GM12878 (cell line): ENCODE results near the gene NUDT9. TPM values are rescaled to one million over a fixed set of nuclear protein-coding genes. Genes with fewer than 3 reads are reported as not detected.

Experiments
- ATAC-seq: fragments of 200-7000 bp; cut with Tn5 transposase; 3 replicates; pipeline ENCODE4 v1.9.1; 2020; ENCODE audit warnings: mild to moderate bottlenecking, moderate library complexity
- BruUV-seq: library from RNA; stranded (reverse); fragments of 400-500 nt; replicated peaks from 2 replicates; lab custom pipeline; 2021; lab: Mats Ljungman, UMichigan
- CTCF ChIA-PET: fragments of 300-600 bp; sonication (Branson Sonifier 250); formaldehyde crosslinking; extraction: SDS; loops from one replicate; lab custom pipeline; 2021; ENCODE audit warnings: inconsistent platforms; lab: Yijun Ruan, JAX
- POLR2A ChIA-PET: fragments of 350-600 bp; formaldehyde crosslinking; extraction: SDS; loops from one replicate; lab custom pipeline; 2021; ENCODE audit warnings: inconsistent platforms; lab: Charles Lee
- RAD21 ChIA-PET: fragments of 300-600 bp; sonication (Branson Sonifier 250); formaldehyde crosslinking; loops from one replicate; lab custom pipeline; 2023; ENCODE audit warnings: antibody characterized with exemption; ENCODE audit not compliant: unreplicated experiment; lab: Charles Lee
- SMC1A ChIA-PET: fragments of 300-600 bp; sonication (Branson Sonifier 250); formaldehyde crosslinking; loops from one replicate; lab custom pipeline; 2023; ENCODE audit not compliant: unreplicated experiment, uncharacterized antibody; lab: Charles Lee
- DNase-seq: peaks from one replicate; pipeline ENCODE4 v3.0.0-alpha.2; 2011; ENCODE audit warnings: low read depth, low spot score
- FAIRE-seq: peaks from 3 replicates; lab custom pipeline; 2011; peaks lifted over from hg19 to GRCh38; lab: Jason Lieb, UNC
- H2AFZ ChIP-seq: 2 replicates; pipeline ENCODE4 v1.6.0; 2011; ENCODE audit warnings: low read depth, low read length, control low read depth; ENCODE audit not compliant: control insufficient read depth
- H3K27ac ChIP-seq: 2 replicates; pipeline ENCODE4 v1.5.1; 2011; ENCODE audit warnings: control low read depth; ENCODE audit not compliant: control insufficient read depth, insufficient read depth
- H3K27me3 ChIP-seq, 2 experiments: replicated peaks in 1 of 2; 2 replicates each; pipeline versions ENCODE4 v1.6.0 to v1.6.1; 2011; ENCODE audit warnings: low read length in 1 of 2; ENCODE audit not compliant: control insufficient read depth in 2 of 2, insufficient read depth in 2 of 2
- H3K36me3 ChIP-seq, 2 experiments: 2 replicates each; pipeline ENCODE4 v1.5.1; 2011; ENCODE audit warnings: low read length in 1 of 2; ENCODE audit not compliant: control insufficient read depth in 2 of 2, insufficient read depth in 2 of 2
- H3K4me1 ChIP-seq: 2 replicates; pipeline ENCODE4 v1.6.1; 2011; ENCODE audit warnings: mild to moderate bottlenecking, low read length, moderate library complexity, mixed read lengths; ENCODE audit not compliant: control insufficient read depth, insufficient read depth
- H3K4me2 ChIP-seq: 2 replicates; pipeline ENCODE4 v1.6.0; 2011; ENCODE audit warnings: control low read depth; ENCODE audit not compliant: control insufficient read depth, insufficient read depth
- H3K4me3 ChIP-seq: fragments of 200-600 bp; sonication (generic); 2 replicates; pipeline ENCODE4 v1.5.1; 2016
- H3K79me2 ChIP-seq: 2 replicates; pipeline ENCODE4 v1.6.0; 2011; ENCODE audit warnings: low read length; ENCODE audit not compliant: control insufficient read depth, insufficient read depth
- H3K9ac ChIP-seq: 2 replicates; pipeline ENCODE4 v1.8.0; 2011; ENCODE audit warnings: low read length, control low read depth, mixed read lengths; ENCODE audit not compliant: control insufficient read depth, insufficient read depth
- H3K9me3 ChIP-seq: replicated peaks from 3 replicates; pipeline ENCODE4 v1.5.1; 2011; ENCODE audit warnings: mild to moderate bottlenecking, low read length; ENCODE audit not compliant: control insufficient read depth, insufficient read depth
- H4K20me1 ChIP-seq: 2 replicates; pipeline ENCODE4 v1.6.0; 2011; ENCODE audit not compliant: control insufficient read depth, insufficient read depth
- EED ChIP-seq: sonication (generic); IDR thresholded peaks from 2 replicates; pipeline ENCODE4 v1.6.1; 2016; ENCODE audit warnings: antibody characterized with exemption, low read depth
- HDAC6 ChIP-seq: fragments of 200-600 bp; sonication (generic); IDR thresholded peaks from one replicate; pipeline ENCODE4 v1.8.0; 2017; ENCODE audit warnings: antibody characterized with exemption; ENCODE audit not compliant: unreplicated experiment
- LARP7 ChIP-seq: fragments of 450-650 bp; IDR thresholded peaks from 2 replicates; pipeline ENCODE4 v1.6.1; 2017; ENCODE audit warnings: mild to moderate bottlenecking
- NR2C1 ChIP-seq: fragments of 450-650 bp; IDR thresholded peaks from 2 replicates; pipeline ENCODE4 v1.6.1; 2017; ENCODE audit warnings: antibody characterized with exemption, mild to moderate bottlenecking, moderate library complexity
- PRDM15 ChIP-seq: fragments of 450-650 bp; formaldehyde crosslinking; IDR thresholded peaks from 2 replicates; pipeline ENCODE4 v1.4.0; 2020; ENCODE audit warnings: mild to moderate bottlenecking, moderate library complexity
- RAD21 ChIP-seq: IDR thresholded peaks from 2 replicates; pipeline ENCODE4 v1.6.1; 2011; ENCODE audit warnings: mild to moderate bottlenecking, low read depth, low read length, moderate library complexity; ENCODE audit not compliant: insufficient read depth
- SMC3 ChIP-seq: IDR thresholded peaks from 2 replicates; pipeline ENCODE4 v1.6.1; 2011; ENCODE audit warnings: low read length, improper control_type of control experiment, borderline replicate concordance
- YY1 ChIP-seq: IDR thresholded peaks from 2 replicates; pipeline ENCODE4 v1.6.1; 2011; ENCODE audit warnings: low read depth, mild to moderate bottlenecking, low read length
- ZNF24 ChIP-seq: fragments of 450-650 bp; IDR thresholded peaks from 2 replicates; pipeline ENCODE4 v1.6.1; 2017; ENCODE audit warnings: antibody characterized with exemption, mild to moderate bottlenecking
- WGBS: methylation state at CpG from one replicate; pipeline ENCODE4 v1.1.6; 2016; ENCODE audit warnings: low lambda C conversion rate; ENCODE audit not compliant: insufficient replicate concordance, insufficient coverage; ENCODE audit errors: missing lambda C conversion rate; 5-methylcytosine and 5-hydroxymethylcytosine counted together
- in situ Hi-C: fragments of 300-500 bp; cut with MboI; formaldehyde crosslinking; loops from 9 replicates; pipeline ENCODE4 v1.14.3; 2018; ENCODE audit warnings: mixed read lengths
- intact Hi-C: fragments of 100-400 bp; cut with micrococcal nuclease; formaldehyde crosslinking; loops from one replicate; pipeline ENCODE4 v1.14.2; 2022; ENCODE audit not compliant: unreplicated experiment
- polyA plus RNA-seq, 11 experiments: library from polyadenylated mRNA; depleted of rRNA in 4 of 11; unstranded in 6 of 11; stranded (reverse) in 5 of 11; fragments of >200 nt; fragmentation: Nextera tagmentation in 4 of 11; fragmentation: Illumina TruSeq in 1 of 11; extraction: Ambion mirVana in 4 of 11; extraction: Trizol in 1 of 11; gene quantifications; 1 replicate in 1 of 11; 2 replicates in 10 of 11; pipeline versions ENCODE4 v1.2.1 to v1.2.3, GENCODE V29; 2011 to 2016; ENCODE audit warnings: inconsistent platforms in 2 of 11, missing spikeins in 2 of 11, low read depth in 1 of 11
- total RNA-seq, 4 experiments: library from RNA; depleted of rRNA in 3 of 4; stranded (reverse); fragments of >200 nt in 3 of 4; fragmentation: Illumina TruSeq in 1 of 4; extraction: Trizol in 1 of 4; gene quantifications; 2 replicates each; pipeline versions ENCODE4 v1.2.1 to v1.2.3, GENCODE V29; 2013 to 2021
- TF ChIP-seq, protein P1 (sequence below): IDR thresholded peaks from 2 replicates; pipeline ENCODE4 v1.6.1; 2012; ENCODE audit warnings: low read length, inconsistent platforms
- TF ChIP-seq, protein P2 (sequence below), 3 experiments: IDR thresholded peaks in 2 of 3; conservative IDR thresholded peaks in 1 of 3; 2 replicates each; pipeline ENCODE4 v1.5.1; 2011; ENCODE audit warnings: low read depth in 3 of 3, low read length in 3 of 3, mild to moderate bottlenecking in 3 of 3, control low read depth in 2 of 3, moderate library complexity in 2 of 3, inconsistent platforms in 1 of 3, mixed read lengths in 1 of 3; ENCODE audit not compliant: control insufficient read depth in 2 of 3, insufficient read depth in 1 of 3; ENCODE audit errors: extremely low read depth in 1 of 3

The NUDT9 gene
- total and polyA plus RNA-seq, 10 of the 15 experiments (the other 5 are each of a cell fraction or from before 2014, with no cell fraction given) = 8.4 to 28.3 (median 14.6) TPM

- TF ChIP-seq NR2C1 = no peak
Measured at GRCh38 chr4:87493115-87493514, 70.7 kb downstream of the NUDT9 start (continued).

DNA sequence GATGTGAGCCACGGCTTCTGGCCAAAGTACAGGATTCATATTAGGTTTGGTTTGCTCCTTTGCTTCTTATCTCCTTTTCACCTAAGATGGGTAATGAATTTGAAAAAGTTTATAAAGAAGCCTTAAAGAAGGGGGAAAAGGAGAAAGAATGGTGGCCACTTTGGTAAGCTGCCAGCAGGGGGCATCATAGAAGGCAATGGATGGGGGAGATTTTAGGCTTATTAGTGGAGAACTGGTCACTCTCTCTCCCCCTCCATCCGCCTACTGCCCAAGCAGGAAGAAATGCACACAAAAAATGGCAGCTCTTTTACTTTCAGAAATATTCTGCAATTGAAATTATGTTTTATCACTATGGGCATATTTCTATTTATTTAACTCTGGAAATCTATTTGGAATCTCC, 74.8 kb downstream of the NUDT9 start:
- Histone ChIP-seq H4K20me1 (no peaks in the 10 kb centered on the region), H3K79me2 (no peaks in the 10 kb centered on the region), H3K27ac (no peak overlapping the region), H3K4me2 (no peak overlapping the region), H3K36me3 (no peaks in the 10 kb centered on the region), H2AFZ (no peak overlapping the region), H3K27me3 (no peaks in the 10 kb centered on the region), H3K9me3 (no peaks in the 10 kb centered on the region), H3K4me3 (no peak overlapping the region), H3K4me1 (peaks cover 4% of the 10 kb centered on the region), H3K9ac (no peak overlapping the region)
- DNase-seq (no peak), ATAC-seq (peak; percentile 43; the same call in 2 of the 3 replicates), FAIRE-seq (peak; percentile 49)
- WGBS = 76% methylated on average over 2 of the region's 2 CpGs
- in situ Hi-C loops = loop anchor here (10.0 kb wide), 1 partner anchor 348 kb away; no protein-coding TSS in a partner anchor
- POLR2A ChIA-PET = no interaction called here
- RAD21 ChIA-PET = interaction anchor here (0.8 kb wide), 1 partner anchor 715 kb away, joined by 3 read pairs; no protein-coding TSS in a partner anchor
- SMC1A ChIA-PET = interaction anchor here (1.3 to 1.4 kb wide), 2 partner anchors 21 to 352 kb away, joined by 4 to 6 read pairs; no protein-coding TSS in a partner anchor
- CTCF ChIA-PET = interaction anchor here (0.7 to 2.6 kb wide), 16 partner anchors 8 to 776 kb away, joined by 3 to 10 read pairs (median 4); partner anchors contain the start of gene HSD17B11
- BruUV-seq = no TSS peak
- intact Hi-C loops = loop anchor here (2.0 to 5.0 kb wide), 2 partner anchors 350 to 716 kb away; no protein-coding TSS in a partner anchor
- TF ChIP-seq YY1 (peak; percentile 41; the same call in 1 of the 2 replicates), PRDM15 (CRISPR knock-in tag) (no peak), SMC3 (peak; percentile 34; the same call in 1 of the 2 replicates), RAD21 (peak; percentile 35), LARP7 (no peak), ZNF24 (no peak), EED (no peak), HDAC6 (no peak)
- TF ChIP-seq, protein P1, sequence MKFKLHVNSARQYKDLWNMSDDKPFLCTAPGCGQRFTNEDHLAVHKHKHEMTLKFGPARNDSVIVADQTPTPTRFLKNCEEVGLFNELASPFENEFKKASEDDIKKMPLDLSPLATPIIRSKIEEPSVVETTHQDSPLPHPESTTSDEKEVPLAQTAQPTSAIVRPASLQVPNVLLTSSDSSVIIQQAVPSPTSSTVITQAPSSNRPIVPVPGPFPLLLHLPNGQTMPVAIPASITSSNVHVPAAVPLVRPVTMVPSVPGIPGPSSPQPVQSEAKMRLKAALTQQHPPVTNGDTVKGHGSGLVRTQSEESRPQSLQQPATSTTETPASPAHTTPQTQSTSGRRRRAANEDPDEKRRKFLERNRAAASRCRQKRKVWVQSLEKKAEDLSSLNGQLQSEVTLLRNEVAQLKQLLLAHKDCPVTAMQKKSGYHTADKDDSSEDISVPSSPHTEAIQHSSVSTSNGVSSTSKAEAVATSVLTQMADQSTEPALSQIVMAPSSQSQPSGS = no peak
- TF ChIP-seq, protein P2, sequence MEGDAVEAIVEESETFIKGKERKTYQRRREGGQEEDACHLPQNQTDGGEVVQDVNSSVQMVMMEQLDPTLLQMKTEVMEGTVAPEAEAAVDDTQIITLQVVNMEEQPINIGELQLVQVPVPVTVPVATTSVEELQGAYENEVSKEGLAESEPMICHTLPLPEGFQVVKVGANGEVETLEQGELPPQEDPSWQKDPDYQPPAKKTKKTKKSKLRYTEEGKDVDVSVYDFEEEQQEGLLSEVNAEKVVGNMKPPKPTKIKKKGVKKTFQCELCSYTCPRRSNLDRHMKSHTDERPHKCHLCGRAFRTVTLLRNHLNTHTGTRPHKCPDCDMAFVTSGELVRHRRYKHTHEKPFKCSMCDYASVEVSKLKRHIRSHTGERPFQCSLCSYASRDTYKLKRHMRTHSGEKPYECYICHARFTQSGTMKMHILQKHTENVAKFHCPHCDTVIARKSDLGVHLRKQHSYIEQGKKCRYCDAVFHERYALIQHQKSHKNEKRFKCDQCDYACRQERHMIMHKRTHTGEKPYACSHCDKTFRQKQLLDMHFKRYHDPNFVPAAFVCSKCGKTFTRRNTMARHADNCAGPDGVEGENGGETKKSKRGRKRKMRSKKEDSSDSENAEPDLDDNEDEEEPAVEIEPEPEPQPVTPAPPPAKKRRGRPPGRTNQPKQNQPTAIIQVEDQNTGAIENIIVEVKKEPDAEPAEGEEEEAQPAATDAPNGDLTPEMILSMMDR (IDR thresholded peaks at IDR 0.05 in 2 of 3, conservative IDR thresholded peaks at IDR 0.05 in 1 of 3; ENCODE audit: control insufficient read depth in 2 of 3, extremely low read depth in 1 of 3, insufficient read depth in 1 of 3, low read depth in 3 of 3, low read length in 3 of 3) = peak; percentile 25 to 52 (median 48); a peak in 5 of 6 replicates
